DMS79 treated with DMSO at 0.1 percent for 48 hours (cell line): ENCODE measurements around the gene IRF2BP1.

ENCODE experiments used
- DNase-seq: peaks from one replicate; lab custom pipeline; 2025; lab: John Stamatoyannopoulos, UW

IRF2BP1 gene

DNA sequence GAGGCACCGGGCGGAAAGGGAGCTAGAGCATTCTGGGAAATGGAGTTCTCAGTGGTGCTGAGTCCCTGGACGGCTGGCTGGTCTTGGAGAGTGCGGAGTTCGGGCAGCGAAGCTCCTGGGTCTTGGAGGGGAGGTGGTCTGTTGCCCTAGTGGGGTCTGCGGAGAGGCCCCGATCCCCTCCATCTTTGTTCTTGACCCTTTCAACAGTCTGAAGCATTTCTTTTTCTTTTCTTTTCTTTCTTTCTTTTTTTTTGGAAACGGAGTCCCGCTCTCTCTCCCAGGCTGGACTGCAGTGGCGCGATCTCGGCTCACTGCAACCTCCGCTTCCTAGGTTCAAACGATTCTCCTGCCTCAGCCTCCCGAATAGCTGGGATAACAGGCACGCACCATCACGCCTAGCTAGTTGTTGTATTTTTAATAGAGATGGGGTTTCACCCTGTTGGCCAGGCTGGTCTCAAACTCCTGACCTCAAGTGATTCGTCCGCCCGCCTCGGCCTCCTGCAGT lies 22.6 kb downstream of the IRF2BP1 start:
- DNase-seq = no peak

GRCh38 chr19:45862564-45863334 lies 23.2 kb downstream of the IRF2BP1 start, which contains the start of gene SYMPK:
TSS of gene SYMPK (minus strand) at chr19:45863147. CDS start at chr19:45854495, 8,652 bp downstream.
- DNase-seq = peak; percentile 97

GRCh38 chr19:45862271-45862563 lies 23.7 kb downstream of the IRF2BP1 start:
- DNase-seq = no peak

GRCh38 chr19:45860359-45861259 lies 25.3 kb downstream of the IRF2BP1 start:
- no peak for DNase-seq

DNA sequence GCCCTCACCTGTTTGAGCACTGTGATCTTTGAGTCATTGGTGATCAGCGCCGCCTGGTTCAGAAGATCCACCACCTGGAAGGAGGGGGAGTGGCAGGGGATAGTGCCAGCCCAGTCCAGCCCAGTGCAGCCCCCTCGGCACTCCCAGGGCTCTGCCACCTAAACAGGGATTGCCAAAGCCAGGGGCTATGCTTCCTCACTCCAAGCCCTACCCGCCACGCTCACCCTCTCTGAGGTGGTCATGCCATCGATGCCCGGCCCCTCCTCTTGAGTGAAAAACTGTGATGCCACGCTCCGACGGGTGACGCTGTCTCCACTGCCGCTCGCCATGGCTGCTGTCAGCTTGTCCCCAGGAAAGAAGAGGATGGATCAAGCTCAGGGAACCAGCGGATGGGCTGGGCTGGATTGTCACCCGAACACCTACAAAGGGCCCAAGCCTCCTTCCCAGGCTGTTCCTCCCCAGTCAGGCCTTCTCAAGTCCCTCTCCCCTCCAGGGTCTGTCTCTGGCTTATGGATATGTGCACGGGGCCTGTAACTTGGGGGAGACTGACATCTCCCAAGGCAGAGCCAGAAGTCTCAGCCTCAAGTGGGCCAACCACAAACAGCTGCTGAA lies 31.7 kb downstream of the IRF2BP1 start:
- no peak for DNase-seq

- DNase-seq = peak; percentile 94
These were observed 33.0 kb downstream of the IRF2BP1 start for GRCh38 chr19:45852983-45853382.

GRCh38 chr19:45852145-45852750 lies 33.7 kb downstream of the IRF2BP1 start:
- DNase-seq = no peak

DNA sequence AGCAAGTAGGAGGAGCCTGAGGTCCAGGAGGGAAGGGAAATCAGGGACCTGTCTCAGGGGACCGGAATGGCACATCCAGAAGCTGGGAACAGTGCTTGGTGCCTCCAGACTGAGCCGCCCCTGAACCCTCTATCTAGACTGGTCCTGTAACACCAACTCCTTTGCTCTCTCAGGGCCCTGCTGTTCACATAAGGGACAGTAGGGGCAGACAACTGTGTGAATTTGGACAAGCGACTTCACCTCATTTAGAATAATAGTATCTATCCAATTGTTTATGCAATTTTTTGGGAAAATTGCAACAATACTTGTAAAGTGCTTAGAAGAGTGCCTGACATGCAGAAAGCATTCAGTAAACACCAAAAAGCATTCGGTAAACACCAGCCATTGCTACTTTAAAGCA lies 37.0 kb downstream of the IRF2BP1 start:
- DNase-seq = no peak

DNA sequence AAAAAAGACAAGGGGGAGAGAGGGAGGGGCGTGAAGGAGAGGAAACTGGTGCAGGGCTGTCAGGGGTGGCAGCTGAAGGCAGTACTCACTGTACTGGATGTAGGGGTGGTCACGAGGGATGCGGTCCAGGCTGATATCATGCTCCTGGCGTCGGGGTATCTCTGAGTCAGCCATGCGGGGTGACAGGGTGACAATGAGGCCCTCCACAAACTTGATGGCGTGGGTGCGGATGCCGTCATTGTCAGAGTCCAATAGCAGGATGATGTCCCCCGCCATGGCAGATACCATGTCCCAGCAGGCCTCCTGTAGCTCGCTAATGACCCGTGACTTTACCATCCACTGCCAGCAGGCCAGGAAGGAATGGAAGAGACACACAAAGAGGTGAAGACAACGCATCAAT lies 38.3 kb downstream of the IRF2BP1 start:
- DNase-seq = no peak

DNA sequence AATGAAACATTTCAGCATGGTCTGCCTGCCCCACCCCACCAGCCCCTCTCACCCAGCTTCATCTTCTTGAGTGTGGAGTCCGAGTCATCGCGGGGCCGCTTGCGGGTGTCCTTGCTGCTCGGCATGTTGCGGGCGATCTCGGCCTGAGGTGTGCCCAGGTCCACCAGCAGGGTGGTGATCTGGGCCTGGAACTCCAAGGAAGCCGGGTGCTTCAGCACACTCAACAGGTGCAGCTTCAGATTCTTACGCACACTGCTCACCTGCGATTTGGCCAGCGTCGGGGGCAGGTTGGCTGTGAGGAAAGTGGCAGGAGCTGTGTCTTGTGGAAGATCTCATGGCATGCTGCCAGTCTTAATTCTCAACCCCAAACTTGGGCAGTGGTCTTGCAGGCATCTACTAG lies 43.7 kb downstream of the IRF2BP1 start:
- no peak for DNase-seq

- no peak for DNase-seq
These were observed 51.0 kb downstream of the IRF2BP1 start for GRCh38 chr19:45834970-45835369.
